SK-N-SH treated with all-trans-retinoic acid at 6 μM for 48 hours (cell line): ENCODE data around the gene ZNF227.
"Not testable (repeated sequence)": the region's sequence is repeated elsewhere in the genome, so short reads cannot be mapped to it uniquely, and the experiment has no call there.

Source experiments
- ATAC-seq: fragments of 200-7000 bp; cut with Tn5 transposase; 3 replicates; pipeline ENCODE4 v1.9.1; 2020; ENCODE audit warnings: mild to moderate bottlenecking, moderate library complexity
- ARNTL ChIP-seq: fragments of 450-650 bp; formaldehyde crosslinking; IDR thresholded peaks from 2 replicates; pipeline ENCODE4 v1.5.0; 2020; ENCODE audit warnings: low read depth, mild to moderate bottlenecking, moderate library complexity, borderline replicate concordance
- BACH2 ChIP-seq: fragments of 250-450 bp; sonication (Bioruptor Pico); IDR thresholded peaks from 2 replicates; pipeline ENCODE4 v1.9.0; 2021; ENCODE audit warnings: mild to moderate bottlenecking, borderline replicate concordance
- CREB5 ChIP-seq: fragments of 250-450 bp; sonication (Bioruptor Pico); IDR thresholded peaks from 2 replicates; pipeline ENCODE4 v1.5.1; 2020; ENCODE audit warnings: low read depth, mild to moderate bottlenecking, moderate library complexity
- CSDC2 ChIP-seq: fragments of 250-450 bp; sonication (Bioruptor Pico); IDR thresholded peaks from 2 replicates; pipeline ENCODE4 v1.5.0; 2020; ENCODE audit warnings: mild to moderate bottlenecking, moderate library complexity
- ESRRG ChIP-seq: fragments of 250-450 bp; sonication (Bioruptor Pico); IDR thresholded peaks from 2 replicates; pipeline ENCODE4 v1.6.1; 2021; ENCODE audit warnings: mild to moderate bottlenecking
- GLIS3 ChIP-seq: fragments of 250-450 bp; sonication (Bioruptor Pico); IDR thresholded peaks from 2 replicates; pipeline ENCODE4 v1.5.0; 2020; ENCODE audit warnings: mild to moderate bottlenecking, moderate library complexity
- ISL1 ChIP-seq: fragments of 250-450 bp; sonication (Bioruptor Pico); IDR thresholded peaks from 2 replicates; pipeline ENCODE4 v2.1.2; 2022; ENCODE audit warnings: mild to moderate bottlenecking, moderate library complexity
- OSR1 ChIP-seq: fragments of 250-450 bp; sonication (Bioruptor Pico); IDR thresholded peaks from 2 replicates; pipeline ENCODE4 v1.8.0; 2022; ENCODE audit warnings: moderate library complexity, mild to moderate bottlenecking, inconsistent platforms
- PATZ1 ChIP-seq: fragments of 250-450 bp; sonication (Bioruptor Pico); IDR thresholded peaks from 2 replicates; pipeline ENCODE4 v1.8.0; 2020; ENCODE audit warnings: mild to moderate bottlenecking, moderate library complexity, borderline replicate concordance
- SNAI2 ChIP-seq: fragments of 250-450 bp; sonication (Bioruptor Pico); IDR thresholded peaks from 2 replicates; pipeline ENCODE4 v1.5.0; 2020; ENCODE audit warnings: mild to moderate bottlenecking, moderate library complexity
- TCF4 ChIP-seq: fragments of 250-450 bp; sonication (Bioruptor Pico); IDR thresholded peaks from 2 replicates; pipeline ENCODE4 v1.8.0; 2021; ENCODE audit warnings: mild to moderate bottlenecking, moderate library complexity, borderline replicate concordance
- TSHZ2 ChIP-seq: fragments of 250-450 bp; sonication (Bioruptor Pico); IDR thresholded peaks from 2 replicates; pipeline ENCODE4 v1.5.0; 2020; ENCODE audit warnings: mild to moderate bottlenecking, moderate library complexity
- ZC3H10 ChIP-seq: fragments of 250-450 bp; sonication (Bioruptor Pico); IDR thresholded peaks from 2 replicates; pipeline ENCODE4 v1.5.1; 2021; ENCODE audit warnings: mild to moderate bottlenecking, moderate library complexity
- ZFP30 ChIP-seq: fragments of 450-650 bp; formaldehyde crosslinking; IDR thresholded peaks from 2 replicates; pipeline ENCODE4 v1.5.0; 2022; ENCODE audit warnings: mild to moderate bottlenecking, moderate library complexity
- ZNF565 ChIP-seq: fragments of 450-650 bp; formaldehyde crosslinking; conservative IDR thresholded peaks from 2 replicates; pipeline ENCODE4 v1.5.0; 2020; ENCODE audit warnings: low read depth, mild to moderate bottlenecking, moderate library complexity
- ZNF70 ChIP-seq: fragments of 450-650 bp; formaldehyde crosslinking; IDR thresholded peaks from 2 replicates; pipeline ENCODE4 v1.5.0; 2020; ENCODE audit warnings: mild to moderate bottlenecking, moderate library complexity
- ZNF8 ChIP-seq: fragments of 450-650 bp; formaldehyde crosslinking; IDR thresholded peaks from 2 replicates; pipeline ENCODE4 v1.5.0; 2020; ENCODE audit warnings: mild to moderate bottlenecking, moderate library complexity
- TF ChIP-seq, protein P1 (sequence below): fragments of 250-450 bp; sonication (Bioruptor Pico); IDR thresholded peaks from 2 replicates; pipeline ENCODE4 v1.5.1; 2021; ENCODE audit warnings: mild to moderate bottlenecking, moderate library complexity

The ZNF227 gene

GRCh38 chr19:44220761-44221160 is 8.4 kb downstream of the ZNF227 start:
- TF ChIP-seq ZNF8 (CRISPR knock-in tag), result 0 out of 2 replicates have a peak, but pooled peaks have one; percentile 13
- not testable (repeated sequence) for ATAC-seq

DNA sequence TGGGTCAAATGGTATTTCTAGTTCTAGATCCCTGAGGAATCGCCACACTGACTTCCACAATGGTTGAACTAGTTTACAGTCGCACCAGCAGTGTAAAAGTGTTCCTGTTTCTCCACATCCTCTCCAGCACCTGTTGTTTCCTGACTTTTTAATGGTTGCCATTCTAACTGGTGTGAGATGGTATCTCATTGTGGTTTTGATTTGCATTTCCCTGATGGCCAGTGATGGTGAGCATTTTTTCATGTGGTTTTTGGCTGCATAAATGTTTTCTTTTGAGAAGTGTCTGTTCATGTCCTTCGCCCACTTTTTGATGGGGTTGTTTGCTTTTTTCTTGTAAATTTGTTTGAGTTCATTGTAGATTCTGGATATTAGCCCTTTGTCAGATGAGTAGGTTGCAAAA is 9.0 kb downstream of the ZNF227 start:
- ATAC-seq, result not testable (repeated sequence)

- ATAC-seq, result no peak
- TF ChIP-seq ZNF565 (CRISPR knock-in tag), result no peak
- no peak for TF ChIP-seq TSHZ2 (CRISPR knock-in tag)
- no peak for TF ChIP-seq SNAI2 (CRISPR knock-in tag)
- no peak for TF ChIP-seq TCF4
- TF ChIP-seq ESRRG, result no peak
- TF ChIP-seq, protein P1, sequence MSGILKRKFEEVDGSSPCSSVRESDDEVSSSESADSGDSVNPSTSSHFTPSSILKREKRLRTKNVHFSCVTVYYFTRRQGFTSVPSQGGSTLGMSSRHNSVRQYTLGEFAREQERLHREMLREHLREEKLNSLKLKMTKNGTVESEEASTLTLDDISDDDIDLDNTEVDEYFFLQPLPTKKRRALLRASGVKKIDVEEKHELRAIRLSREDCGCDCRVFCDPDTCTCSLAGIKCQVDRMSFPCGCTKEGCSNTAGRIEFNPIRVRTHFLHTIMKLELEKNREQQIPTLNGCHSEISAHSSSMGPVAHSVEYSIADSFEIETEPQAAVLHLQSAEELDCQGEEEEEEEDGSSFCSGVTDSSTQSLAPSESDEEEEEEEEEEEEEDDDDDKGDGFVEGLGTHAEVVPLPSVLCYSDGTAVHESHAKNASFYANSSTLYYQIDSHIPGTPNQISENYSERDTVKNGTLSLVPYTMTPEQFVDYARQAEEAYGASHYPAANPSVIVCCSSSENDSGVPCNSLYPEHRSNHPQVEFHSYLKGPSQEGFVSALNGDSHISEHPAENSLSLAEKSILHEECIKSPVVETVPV (CRISPR knock-in tag), result no peak
- no peak for TF ChIP-seq ISL1 (CRISPR knock-in tag)
- no peak for TF ChIP-seq CSDC2 (CRISPR knock-in tag)
- TF ChIP-seq ZC3H10 (CRISPR knock-in tag), result no peak
- TF ChIP-seq ZFP30 (CRISPR knock-in tag), result no peak
- TF ChIP-seq BACH2 (CRISPR knock-in tag), result no peak
- TF ChIP-seq ZNF70 (CRISPR knock-in tag), result no peak
- no peak for TF ChIP-seq ZNF8 (CRISPR knock-in tag)
- no peak for TF ChIP-seq GLIS3 (CRISPR knock-in tag)
- no peak for TF ChIP-seq ARNTL
- no peak for TF ChIP-seq OSR1 (CRISPR knock-in tag)
- no peak for TF ChIP-seq CREB5 (CRISPR knock-in tag)
- TF ChIP-seq, all 23 proteins: peak for 0
These were observed 16.0 kb downstream of the ZNF227 start for GRCh38 chr19:44228318-44228717.

GRCh38 chr19:44232867-44233266 is 20.5 kb downstream of the ZNF227 start:
- no peak for ATAC-seq
- TF ChIP-seq PATZ1, result no peak
- no peak for TF ChIP-seq ISL1 (CRISPR knock-in tag)
- TF ChIP-seq ZNF70 (CRISPR knock-in tag), result no peak

DNA sequence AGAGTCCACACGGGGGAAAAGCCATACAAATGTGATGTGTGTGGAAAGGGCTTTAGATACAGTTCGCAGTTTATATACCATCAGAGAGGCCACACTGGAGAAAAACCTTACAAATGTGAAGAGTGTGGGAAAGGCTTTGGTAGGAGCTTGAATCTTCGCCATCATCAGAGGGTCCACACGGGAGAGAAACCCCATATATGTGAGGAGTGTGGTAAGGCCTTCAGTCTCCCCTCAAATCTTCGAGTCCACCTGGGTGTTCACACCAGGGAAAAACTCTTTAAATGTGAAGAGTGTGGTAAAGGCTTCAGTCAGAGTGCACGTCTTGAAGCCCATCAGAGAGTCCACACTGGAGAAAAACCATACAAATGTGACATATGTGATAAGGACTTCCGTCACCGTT is 24.1 kb downstream of the ZNF227 start:
- no peak for ATAC-seq
- TF ChIP-seq TCF4, result no peak

- not testable (repeated sequence) for ATAC-seq
These were observed 40.0 kb downstream of the ZNF227 start for GRCh38 chr19:44252332-44252731.

DNA sequence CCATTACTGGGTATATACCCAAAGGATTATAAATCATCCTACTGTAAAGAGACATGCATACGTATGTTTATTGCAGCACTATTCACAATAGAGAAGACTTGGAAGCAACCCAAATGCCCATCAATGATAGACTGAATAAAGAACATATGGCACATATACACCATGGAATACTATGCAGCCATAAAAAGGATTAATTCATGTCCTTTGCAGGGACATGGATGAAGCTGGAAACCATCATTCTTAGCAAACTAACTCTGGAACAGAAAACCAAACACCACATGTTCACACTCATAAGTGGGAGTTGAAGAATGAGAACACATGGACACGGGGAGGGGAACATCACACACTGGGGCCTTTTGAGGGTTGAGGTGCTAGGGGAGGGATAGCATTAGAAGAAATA is 41.1 kb downstream of the ZNF227 start:
- ATAC-seq, result not testable (repeated sequence)
